Endothelial cell of umbilical vein (primary cell): ENCODE data around the gene LAIR1. TPM values are rescaled to one million over a fixed set of nuclear protein-coding genes. Genes with fewer than 3 reads are reported as not detected.

Source experiments
- BruUV-seq: library from RNA; stranded (reverse); fragments of 400-500 nt; replicated peaks from 2 replicates; lab custom pipeline; 2021; lab: Mats Ljungman, UMichigan
- CTCF ChIA-PET: fragments of 300-600, 350-600 bp; sonication (Branson Sonifier 250); formaldehyde crosslinking; loops from one replicate; lab custom pipeline; 2021; ENCODE audit warnings: antibody characterized with exemption, inconsistent platforms; lab: Charles Lee
- POLR2A ChIA-PET: fragments of 300-600, 350-600 bp; sonication (Branson Sonifier 250); formaldehyde crosslinking; loops from one replicate; lab custom pipeline; 2021; ENCODE audit warnings: antibody characterized with exemption, inconsistent platforms; lab: Charles Lee
- DNase-seq: peaks from one replicate; pipeline ENCODE4 v3.0.0-alpha.2; 2011; ENCODE audit warnings: low read depth, low spot score
- FAIRE-seq: peaks from 2 replicates; lab custom pipeline; 2011; peaks lifted over from hg19 to GRCh38; lab: Jason Lieb, UNC
- H2AFZ ChIP-seq: 2 replicates; pipeline ENCODE4 v1.6.0; 2012; ENCODE audit warnings: low read depth, low read length, control low read depth, inconsistent platforms
- H3K27ac ChIP-seq: 2 replicates; pipeline ENCODE4 v1.5.1; 2011; ENCODE audit warnings: low read depth, mild to moderate bottlenecking, control low read depth, low read length, moderate library complexity; ENCODE audit not compliant: insufficient read depth
- H3K27me3 ChIP-seq, 2 experiments: 2 replicates each; pipeline versions ENCODE4 v1.6.0 to v1.6.1; 2011; ENCODE audit warnings: low read length in 2 of 2, mixed read lengths in 1 of 2; ENCODE audit not compliant: control insufficient read depth in 2 of 2, insufficient read depth in 2 of 2
- H3K36me3 ChIP-seq, 2 experiments: 2 replicates in 1 of 2; 3 replicates in 1 of 2; pipeline ENCODE4 v1.5.1; 2011; ENCODE audit warnings: low read length in 2 of 2, mild to moderate bottlenecking in 1 of 2, moderate library complexity in 1 of 2; ENCODE audit not compliant: control insufficient read depth in 2 of 2, insufficient read depth in 2 of 2; ENCODE audit errors: extremely low read depth in 1 of 2
- H3K4me1 ChIP-seq: 3 replicates; pipeline ENCODE4 v1.5.1; 2011; ENCODE audit warnings: mild to moderate bottlenecking, low read length; ENCODE audit not compliant: control insufficient read depth, insufficient read depth; ENCODE audit errors: extremely low read depth
- H3K4me2 ChIP-seq: 2 replicates; pipeline ENCODE4 v1.6.1; 2011; ENCODE audit warnings: low read length, control low read depth, mixed read lengths; ENCODE audit not compliant: insufficient read depth
- H3K4me3 ChIP-seq, 3 experiments: fragments of 200-600 bp in 1 of 3; sonication (generic), shearing (Covaris generic) in 1 of 3; replicated peaks in 1 of 3; 2 replicates each; pipeline ENCODE4 v1.5.1; 2011 to 2016; ENCODE audit warnings: control low read depth in 3 of 3, low read length in 3 of 3, mild to moderate bottlenecking in 2 of 3, inconsistent platforms in 1 of 3, low read depth in 1 of 3, moderate library complexity in 1 of 3; ENCODE audit not compliant: insufficient read depth in 1 of 3
- H3K79me2 ChIP-seq: 2 replicates; pipeline ENCODE4 v1.6.0; 2012; ENCODE audit warnings: low read length, inconsistent platforms; ENCODE audit not compliant: control insufficient read depth, insufficient read depth
- H3K9ac ChIP-seq: replicated peaks from 2 replicates; pipeline ENCODE3; 2011; ENCODE audit warnings: low read length, control low read depth; ENCODE audit not compliant: insufficient read depth; ENCODE audit errors: extremely low read depth
- H3K9me1 ChIP-seq: replicated peaks from 3 replicates; pipeline ENCODE4 v1.6.0; 2011; ENCODE audit warnings: mild to moderate bottlenecking, low read length; ENCODE audit not compliant: control insufficient read depth, insufficient read depth; ENCODE audit errors: extremely low read depth
- H3K9me3 ChIP-seq: replicated peaks from 2 replicates; pipeline ENCODE4 v1.5.1; 2012; ENCODE audit warnings: low read length, inconsistent platforms; ENCODE audit not compliant: control insufficient read depth, insufficient read depth
- H4K20me1 ChIP-seq: replicated peaks from 2 replicates; pipeline ENCODE3; 2011; ENCODE audit warnings: mild to moderate bottlenecking, low read length; ENCODE audit not compliant: control insufficient read depth, insufficient read depth; ENCODE audit errors: extremely low read depth
- EZH2 ChIP-seq: IDR thresholded peaks from 2 replicates; pipeline ENCODE4 v1.6.1; 2012; ENCODE audit warnings: borderline replicate concordance, low read depth, mild to moderate bottlenecking, moderate library complexity, low read length, inconsistent platforms; ENCODE audit not compliant: severe bottlenecking
- FOS ChIP-seq: IDR thresholded peaks from 2 replicates; pipeline ENCODE4 v1.6.1; 2011; ENCODE audit warnings: mild to moderate bottlenecking, low read length, moderate library complexity, borderline replicate concordance; ENCODE audit not compliant: insufficient read depth
- GATA2 ChIP-seq: IDR thresholded peaks from 2 replicates; pipeline ENCODE4 v1.7.0; 2011; ENCODE audit warnings: low read depth, mild to moderate bottlenecking, moderate library complexity, mixed read lengths, low read length; ENCODE audit not compliant: insufficient read length, insufficient read depth
- JUN ChIP-seq: IDR thresholded peaks from 2 replicates; pipeline ENCODE4 v1.6.1; 2011; ENCODE audit warnings: borderline replicate concordance, low read depth; ENCODE audit not compliant: insufficient read length, insufficient read depth
- MYC ChIP-seq: IDR thresholded peaks from one replicate; pipeline ENCODE4 v1.6.1; 2011; ENCODE audit warnings: mild to moderate bottlenecking, low read depth, low read length
- POLR2A ChIP-seq: IDR thresholded peaks from 2 replicates; pipeline ENCODE4 v1.6.1; 2012; ENCODE audit warnings: low read depth, mild to moderate bottlenecking, control low read depth, low read length
- POLR2AphosphoS5 ChIP-seq: IDR thresholded peaks from 2 replicates; pipeline ENCODE4 v1.6.1; 2012; ENCODE audit warnings: low read depth, mild to moderate bottlenecking, control low read depth, low read length, moderate library complexity; ENCODE audit not compliant: insufficient read depth
- dilution Hi-C: fragments of 300-500 bp; cut with MboI; formaldehyde crosslinking; loops from one replicate; pipeline ENCODE4 v1.15.0; 2019; ENCODE audit warnings: low sequenced_read_pairs; ENCODE audit not compliant: extremely low pct_ligation_motif_present
- intact Hi-C: fragments of 100-400 bp; cut with micrococcal nuclease; formaldehyde crosslinking; loops from one replicate; pipeline ENCODE4 v1.10.0; 2022
- polyA plus RNA-seq, 4 experiments: library from polyadenylated mRNA; depleted of rRNA in 3 of 4; stranded (reverse) in 3 of 4; unstranded in 1 of 4; fragments of >200 nt; gene quantifications; 2 replicates each; pipeline versions ENCODE4 v1.2.1 to v1.2.3, GENCODE V29; 2011 to 2012; ENCODE audit warnings: missing spikeins in 1 of 4
- total RNA-seq: library from RNA; stranded (reverse); gene quantifications from 2 replicates; pipeline ENCODE4 v1.2.3, GENCODE V29; 2021
- TF ChIP-seq, protein P1 (sequence below), 2 donors: IDR thresholded peaks; 1 replicate in 1 of 2; 2 replicates in 1 of 2; pipeline ENCODE4 v1.5.1; 2011; ENCODE audit warnings: low read length in 2 of 2, mild to moderate bottlenecking in 2 of 2, moderate library complexity in 2 of 2, control low read depth in 1 of 2, inconsistent platforms in 1 of 2, low read depth in 1 of 2; ENCODE audit not compliant: insufficient read depth in 1 of 2; ENCODE audit errors: extremely low read depth in 1 of 2
- TF ChIP-seq, protein P2 (sequence below): IDR thresholded peaks from 2 replicates; pipeline ENCODE4 v1.6.1; 2011; ENCODE audit not compliant: insufficient read depth, insufficient read length

The LAIR1 gene
- total and polyA plus RNA-seq, 2 donors (not counting 3 experiments of a cell fraction or from before 2014, with no cell fraction given) = not detected

DNA sequence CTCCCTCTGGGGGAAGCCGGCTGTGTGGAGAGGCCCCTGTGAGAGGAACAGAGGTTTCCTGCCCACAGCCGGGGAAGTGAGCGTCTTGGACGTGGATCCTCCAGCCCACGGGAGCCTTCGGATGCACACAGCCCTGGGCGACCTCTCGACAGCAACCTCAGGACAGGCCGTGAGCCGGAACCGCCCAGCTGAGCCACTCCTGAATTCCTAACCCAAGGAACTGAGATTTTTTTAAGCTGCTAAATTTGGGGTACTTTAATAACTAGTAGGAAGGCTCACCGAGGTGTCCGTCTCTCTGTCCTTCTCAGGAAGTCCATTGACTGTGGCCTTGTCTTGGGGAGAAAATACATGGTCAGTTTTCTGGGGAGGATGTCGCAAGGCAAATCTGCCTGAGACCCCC lies 9.1 kb downstream of the LAIR1 start:
- dilution Hi-C loops (no loop called here), intact Hi-C loops (loop anchor here (5.0 kb wide), 1 partner anchor 37 kb away; no protein-coding TSS in a partner anchor)
- Histone ChIP-seq H3K27ac (no peak overlapping the region), H3K79me2 (no peaks in the 10 kb centered on the region), H3K27me3 (no peaks in the 10 kb centered on the region), H3K4me3 (no peak overlapping the region), H2AFZ (no peak overlapping the region), H4K20me1 (no peaks in the 10 kb centered on the region), H3K4me2 (no peak overlapping the region), H3K36me3 (no peaks in the 10 kb centered on the region), H3K9me3 (no peaks in the 10 kb centered on the region), H3K9ac (no peak overlapping the region), H3K9me1 (no peaks in the 10 kb centered on the region), H3K4me1 (no peaks in the 10 kb centered on the region)
- no TSS peak for BruUV-seq
- no peak for FAIRE-seq
- TF ChIP-seq, protein P1, sequence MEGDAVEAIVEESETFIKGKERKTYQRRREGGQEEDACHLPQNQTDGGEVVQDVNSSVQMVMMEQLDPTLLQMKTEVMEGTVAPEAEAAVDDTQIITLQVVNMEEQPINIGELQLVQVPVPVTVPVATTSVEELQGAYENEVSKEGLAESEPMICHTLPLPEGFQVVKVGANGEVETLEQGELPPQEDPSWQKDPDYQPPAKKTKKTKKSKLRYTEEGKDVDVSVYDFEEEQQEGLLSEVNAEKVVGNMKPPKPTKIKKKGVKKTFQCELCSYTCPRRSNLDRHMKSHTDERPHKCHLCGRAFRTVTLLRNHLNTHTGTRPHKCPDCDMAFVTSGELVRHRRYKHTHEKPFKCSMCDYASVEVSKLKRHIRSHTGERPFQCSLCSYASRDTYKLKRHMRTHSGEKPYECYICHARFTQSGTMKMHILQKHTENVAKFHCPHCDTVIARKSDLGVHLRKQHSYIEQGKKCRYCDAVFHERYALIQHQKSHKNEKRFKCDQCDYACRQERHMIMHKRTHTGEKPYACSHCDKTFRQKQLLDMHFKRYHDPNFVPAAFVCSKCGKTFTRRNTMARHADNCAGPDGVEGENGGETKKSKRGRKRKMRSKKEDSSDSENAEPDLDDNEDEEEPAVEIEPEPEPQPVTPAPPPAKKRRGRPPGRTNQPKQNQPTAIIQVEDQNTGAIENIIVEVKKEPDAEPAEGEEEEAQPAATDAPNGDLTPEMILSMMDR (IDR thresholded peaks at IDR 0.05; ENCODE audit: extremely low read depth in 1 of 2, insufficient read depth in 1 of 2, low read depth in 1 of 2, low read length in 2 of 2) = no peak
- TF ChIP-seq, protein P2, sequence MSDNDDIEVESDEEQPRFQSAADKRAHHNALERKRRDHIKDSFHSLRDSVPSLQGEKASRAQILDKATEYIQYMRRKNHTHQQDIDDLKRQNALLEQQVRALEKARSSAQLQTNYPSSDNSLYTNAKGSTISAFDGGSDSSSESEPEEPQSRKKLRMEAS = no peak
- TF ChIP-seq GATA2 = no peak
- TF ChIP-seq MYC = no peak
- DNase-seq = no peak
- ChIA-PET POLR2A (no interaction called here), CTCF (no interaction called here)

DNA sequence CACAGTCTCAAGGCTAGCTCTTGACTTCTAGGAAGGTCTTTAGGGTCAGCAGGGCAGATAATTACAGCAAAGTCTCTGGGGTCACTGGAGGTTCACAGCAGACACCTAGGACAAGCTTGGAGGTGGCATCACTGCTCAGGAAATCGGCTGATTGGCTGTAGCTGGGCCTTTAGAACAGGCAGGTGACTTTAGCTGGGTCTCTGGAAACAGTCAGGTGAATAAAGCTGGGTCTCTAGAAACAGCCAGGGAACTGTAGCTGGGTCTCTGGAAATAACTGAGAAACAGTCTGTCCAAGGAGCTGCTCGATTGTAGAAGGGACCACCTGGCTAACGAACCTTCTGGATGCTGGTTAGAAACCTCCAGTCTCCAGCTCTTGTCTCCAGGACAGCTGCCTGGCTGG lies 10.0 kb downstream of the LAIR1 start:
- Histone ChIP-seq H3K27ac (no peak overlapping the region), H3K4me1 (no peaks in the 10 kb centered on the region), H3K9ac (no peak overlapping the region), H3K27me3 (no peaks in the 10 kb centered on the region), H3K36me3 (no peaks in the 10 kb centered on the region), H4K20me1 (no peaks in the 10 kb centered on the region), H3K9me3 (no peaks in the 10 kb centered on the region), H3K9me1 (no peaks in the 10 kb centered on the region), H3K79me2 (no peaks in the 10 kb centered on the region), H2AFZ (no peak overlapping the region), H3K4me3 (no peak overlapping the region), H3K4me2 (no peak overlapping the region)
- dilution Hi-C loops (no loop called here), intact Hi-C loops (loop anchor here (5.0 kb wide), 1 partner anchor 38 kb away; no protein-coding TSS in a partner anchor)
- ChIA-PET CTCF (interaction anchor here (1.2 to 1.5 kb wide), 2 partner anchors 9 to 89 kb away, joined by 3 to 6 read pairs; no protein-coding TSS in a partner anchor), POLR2A (no interaction called here)
- BruUV-seq = no TSS peak
- DNase-seq (no peak), FAIRE-seq (no peak)
- TF ChIP-seq POLR2AphosphoS5 (no peak), EZH2 (no peak), MYC (no peak), POLR2A (no peak), JUN (no peak), GATA2 (no peak), FOS (no peak)
- TF ChIP-seq, protein P1 (IDR thresholded peaks at IDR 0.05; ENCODE audit: extremely low read depth in 1 of 2, insufficient read depth in 1 of 2, low read depth in 1 of 2, low read length in 2 of 2) = no peak
- TF ChIP-seq, protein P2 = no peak
